Measurements from ENCODE around the gene TAF5.
"Not testable (repeated sequence)": the region's sequence is repeated elsewhere in the genome, so short reads cannot be mapped to it uniquely, and the experiment has no call there.

TAF5 gene

GRCh38 chr10:103413564-103413963 is 45.8 kb downstream of the TAF5 start:
- DNase-seq (ENCODE audit: low read depth in 2 of 2) = no peak

GRCh38 chr10:103415581-103415980 is 47.8 kb downstream of the TAF5 start:
- no peak for DNase-seq (ENCODE audit: low read depth in 2 of 2)

DNA sequence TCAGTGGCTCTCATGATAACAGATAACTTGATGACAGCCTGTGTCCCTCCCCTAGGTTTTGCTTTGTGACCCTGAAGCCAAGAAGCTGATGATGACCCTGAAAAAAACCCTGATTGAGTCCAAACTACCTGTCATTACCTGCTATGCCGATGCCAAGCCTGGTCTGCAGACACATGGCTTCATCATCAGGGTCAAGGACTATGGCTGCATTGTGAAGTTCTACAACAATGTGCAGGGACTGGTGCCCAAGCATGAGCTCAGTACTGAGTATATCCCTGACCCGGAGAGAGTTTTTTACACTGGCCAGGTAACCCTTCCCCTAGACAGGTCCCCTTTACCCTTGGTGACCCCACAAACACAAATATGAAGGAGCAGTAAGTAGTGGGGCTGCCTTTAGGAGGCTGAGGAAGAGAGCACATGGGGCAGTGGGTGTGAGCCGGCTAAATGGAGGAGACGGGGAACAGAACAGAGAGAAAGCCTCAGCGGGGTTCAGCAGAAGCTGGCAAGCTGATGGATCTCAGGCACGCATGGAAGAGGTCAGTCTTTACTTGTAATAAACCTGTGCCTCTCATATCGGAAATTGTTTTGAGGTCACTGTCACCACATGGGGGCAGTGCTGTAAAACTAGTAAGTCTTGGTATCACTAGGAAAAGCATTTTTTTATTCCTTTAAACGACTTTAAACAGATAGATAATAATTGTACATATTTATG is 48.8 kb downstream of the TAF5 start:
- peak in 1 of 2 donors; percentile 25 for DNase-seq (ENCODE audit: low read depth in 2 of 2)

DNA sequence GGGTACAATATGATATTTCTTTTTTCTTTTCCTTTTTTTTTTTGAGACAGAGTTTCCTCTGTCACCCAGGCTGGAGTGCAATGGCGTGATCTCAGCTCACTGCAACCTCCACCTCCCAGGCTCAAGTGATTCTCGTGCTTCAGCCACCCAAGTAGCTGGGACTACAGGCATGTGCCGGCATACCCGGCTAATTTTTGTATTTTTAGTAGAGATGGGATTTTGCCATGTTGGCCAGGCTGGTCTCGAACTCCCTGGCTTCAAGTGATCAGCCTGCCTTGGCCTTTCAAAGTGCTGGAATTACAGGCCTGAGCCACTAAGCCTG is 49.3 kb downstream of the TAF5 start:
- not testable (repeated sequence) for DNase-seq (ENCODE audit: low read depth in 2 of 2)

DNA sequence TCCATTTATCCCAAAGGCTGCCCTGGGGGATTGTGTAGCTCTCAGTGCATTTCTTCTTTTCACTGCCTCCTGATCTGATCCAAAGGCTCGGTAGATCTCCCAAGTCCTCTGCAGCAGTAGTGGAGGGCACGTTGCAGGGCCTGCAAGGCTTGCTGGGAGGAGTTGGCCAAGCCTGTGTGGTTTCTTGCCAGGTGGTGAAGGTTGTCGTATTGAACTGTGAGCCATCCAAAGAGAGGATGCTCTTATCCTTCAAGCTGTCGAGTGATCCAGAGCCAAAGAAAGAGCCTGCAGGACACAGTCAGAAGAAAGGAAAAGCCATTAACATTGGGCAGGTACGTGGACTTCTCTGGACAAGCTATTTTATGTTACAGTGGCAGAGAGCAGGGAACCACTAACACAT is 49.8 kb downstream of the TAF5 start:
- no peak for DNase-seq (ENCODE audit: low read depth in 2 of 2)

DNA sequence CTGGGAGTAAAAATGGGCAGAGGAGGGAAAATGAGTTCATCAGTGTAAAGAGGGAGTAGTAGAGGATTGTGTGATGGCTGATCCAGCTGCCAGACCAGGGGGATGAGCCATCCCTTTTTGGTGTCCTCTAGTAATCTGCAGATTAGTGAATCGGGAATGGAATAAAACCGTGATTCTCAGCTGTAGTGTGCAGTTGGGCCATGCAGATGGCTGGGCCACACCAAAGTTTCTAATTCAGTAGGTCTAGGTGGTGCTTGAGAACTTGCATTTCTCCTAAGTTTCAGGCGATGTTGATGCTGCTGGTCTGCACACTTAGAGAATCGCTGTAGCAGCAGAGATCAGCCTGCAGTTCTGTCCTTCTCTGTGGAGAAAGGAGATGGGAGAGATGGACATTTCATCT is 51.3 kb downstream of the TAF5 start:
- DNase-seq (ENCODE audit: low read depth in 2 of 2) = no peak

DNA sequence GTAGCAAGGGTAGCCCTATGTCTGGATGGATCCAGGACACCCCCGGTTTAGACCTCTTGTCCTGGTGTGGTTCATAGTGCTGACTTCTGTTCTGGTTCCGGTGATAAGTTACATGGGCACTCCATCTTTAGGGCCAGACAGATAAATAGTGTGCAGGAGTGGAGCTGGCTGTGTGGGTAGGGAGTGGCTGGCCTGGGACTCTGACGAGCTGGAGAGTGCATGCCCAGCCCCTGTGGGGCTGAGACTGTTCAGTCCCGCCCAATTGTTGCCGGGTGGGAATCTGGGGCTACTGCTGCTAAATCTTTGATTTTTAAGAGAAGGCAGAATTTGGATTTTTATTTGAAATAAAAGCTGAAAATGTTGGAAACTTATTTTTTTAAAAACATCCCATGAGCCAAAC is 56.0 kb downstream of the TAF5 start:
- no peak for DNase-seq (ENCODE audit: low read depth in 2 of 2)

- DNase-seq (ENCODE audit: low read depth in 2 of 2) = no peak
Observed at GRCh38 chr10:103427866-103428265, 60.1 kb downstream of the TAF5 start.

GRCh38 chr10:103428989-103429643 is 61.3 kb downstream of the TAF5 start:
- DNase-seq (ENCODE audit: low read depth in 2 of 2) = no peak

DNA sequence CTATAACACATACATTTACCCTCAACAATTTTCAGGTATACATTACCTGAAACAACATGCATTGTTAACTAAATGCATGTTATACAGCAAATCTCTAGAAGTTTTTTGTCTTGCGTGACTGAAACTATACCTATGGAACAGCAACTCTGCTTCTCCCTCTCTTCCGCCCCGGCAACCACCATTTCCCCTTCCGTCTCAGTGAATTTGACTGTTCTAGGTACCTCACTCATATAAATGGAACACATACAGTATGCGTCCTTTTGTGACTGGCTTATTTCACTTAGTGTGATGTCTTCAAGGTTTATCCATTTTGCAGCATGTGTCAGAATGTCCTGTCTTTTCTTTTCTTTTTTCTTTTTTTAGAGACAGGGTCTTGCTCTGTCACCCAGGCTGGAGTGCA is 61.9 kb downstream of the TAF5 start:
- DNase-seq (ENCODE audit: low read depth in 2 of 2) = no peak

GRCh38 chr10:103431902-103432301 is 64.1 kb downstream of the TAF5 start:
- DNase-seq (ENCODE audit: low read depth in 2 of 2) = no peak

DNA sequence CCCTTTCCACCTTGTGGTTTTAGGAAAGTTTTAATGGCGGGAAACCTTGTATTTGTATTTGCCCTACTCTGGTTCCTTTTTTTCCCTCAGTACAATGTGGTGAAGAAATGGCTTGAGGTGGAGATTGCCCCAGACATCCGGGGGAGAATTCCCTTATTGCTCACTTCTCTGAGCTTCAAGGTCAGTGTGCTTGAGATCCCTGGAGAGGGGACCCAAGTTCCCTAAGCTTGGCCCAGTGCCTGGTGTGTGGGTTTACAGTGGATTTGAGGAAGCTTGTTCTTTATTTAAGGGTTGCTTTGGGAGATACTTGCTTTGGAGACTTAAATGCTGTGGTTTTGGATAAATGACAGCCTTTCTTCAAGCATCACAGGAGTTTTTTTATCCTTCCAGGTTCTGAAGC is 66.1 kb downstream of the TAF5 start:
- DNase-seq (ENCODE audit: low read depth in 2 of 2) = no peak
